HG03175 (cell line): ENCODE results near the gene KRT78.
"Not testable (repeated sequence)": the region's sequence is repeated elsewhere in the genome, so short reads cannot be mapped to it uniquely, and the experiment has no call there.

Source experiments
- ATAC-seq: cut with Tn5 transposase; IDR thresholded peaks from one replicate; pipeline ENCODE4 v1.9.1; 2021; ENCODE audit warnings: mild to moderate bottlenecking, moderate library complexity; ENCODE audit not compliant: unreplicated experiment

KRT78 gene

GRCh38 chr12:52848661-52849255 is at the start of gene KRT78:
Gene KRT78, minus strand, starts transcription at chr12:52848994. Its CDS starts 64 bp downstream, at chr12:52848930.
- ATAC-seq = no peak

- ATAC-seq = no peak
Measured at GRCh38 chr12:52896190-52897100, 47.7 kb upstream of the KRT78 start.

- no peak for ATAC-seq
Measured at GRCh38 chr12:52895726-52896189, 47.0 kb upstream of the KRT78 start.

- ATAC-seq = no peak
Measured at GRCh38 chr12:52892974-52893373, 44.2 kb upstream of the KRT78 start.

- no peak for ATAC-seq
Measured at GRCh38 chr12:52892207-52892852, 43.5 kb upstream of the KRT78 start.

GRCh38 chr12:52891044-52891443 is 42.2 kb upstream of the KRT78 start:
- ATAC-seq = no peak

- ATAC-seq = no peak
Measured at GRCh38 chr12:52890417-52890816, 41.6 kb upstream of the KRT78 start.

- ATAC-seq = no peak
Measured at GRCh38 chr12:52884526-52885293, 35.9 kb upstream of the KRT78 start.

GRCh38 chr12:52880499-52880898 is 31.7 kb upstream of the KRT78 start:
- ATAC-seq = not testable (repeated sequence)

GRCh38 chr12:52879394-52880351 is 30.9 kb upstream of the KRT78 start:
- ATAC-seq = no peak

GRCh38 chr12:52878507-52879393 is 30.0 kb upstream of the KRT78 start:
- no peak for ATAC-seq

GRCh38 chr12:52877242-52877641 is 28.4 kb upstream of the KRT78 start:
- no peak for ATAC-seq

- ATAC-seq = no peak
Measured at GRCh38 chr12:52876372-52876771, 27.6 kb upstream of the KRT78 start.

- no peak for ATAC-seq
Measured at GRCh38 chr12:52874573-52875435, 26.0 kb upstream of the KRT78 start.

- ATAC-seq = no peak
Measured at GRCh38 chr12:52873832-52874572, 25.2 kb upstream of the KRT78 start.

- no peak for ATAC-seq
Measured at GRCh38 chr12:52873513-52873831, 24.7 kb upstream of the KRT78 start.

GRCh38 chr12:52872644-52873389 is 24.0 kb upstream of the KRT78 start:
- no peak for ATAC-seq
